ENCODE measurements around the gene PRKCZ.

PRKCZ gene

DNA sequence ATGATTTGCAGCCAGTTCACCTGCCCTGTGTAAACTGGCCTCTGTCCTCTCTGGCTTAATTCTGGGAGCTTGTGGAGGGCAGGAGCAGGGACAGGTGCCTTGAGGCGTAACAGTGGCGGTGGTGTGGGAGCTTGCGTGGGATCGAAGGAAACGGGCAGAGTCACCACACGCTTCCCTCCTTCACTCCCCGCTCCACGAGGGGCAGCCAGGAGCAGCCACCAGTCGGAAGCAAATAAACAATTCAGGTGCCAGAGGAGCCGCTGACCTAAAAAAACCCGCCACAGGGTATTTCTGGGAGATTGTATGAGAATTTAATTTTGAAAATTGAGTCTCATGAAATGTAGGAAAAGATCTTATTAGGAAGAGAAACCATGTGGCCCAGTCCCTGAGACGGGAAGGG, 118.3 kb downstream of the PRKCZ start:
- Histone ChIP-seq H3K4me3 (ENCODE audit: low read length) (no peak overlapping the region), H3K9me3 (ENCODE audit: insufficient read depth, low read length) (no peaks in the 10 kb centered on the region), H3K27me3 (ENCODE audit: low read depth, low read length) (no peaks in the 10 kb centered on the region), H3K9ac (ENCODE audit: low read length) (no peak overlapping the region), H3K36me3 (replicated peaks; ENCODE audit: low read depth, low read length) (no peaks in the 10 kb centered on the region), H3K79me2 (ENCODE audit: low read length) (no peaks in the 10 kb centered on the region), H3K4me1 (ENCODE audit: low read length) (no peaks in the 10 kb centered on the region), H3K4me2 (ENCODE audit: low read length) (no peak overlapping the region), H3K27ac (ENCODE audit: low read length) (no peak overlapping the region), H2AFZ (ENCODE audit: low read depth, low read length) (no peak overlapping the region), H4K20me1 (ENCODE audit: insufficient read depth, low read length) (no peaks in the 10 kb centered on the region)
- no peak for TF ChIP-seq EZH2phosphoT487 (IDR thresholded peaks at IDR 0.05; ENCODE audit: low read depth)
- TF ChIP-seq, protein P1, sequence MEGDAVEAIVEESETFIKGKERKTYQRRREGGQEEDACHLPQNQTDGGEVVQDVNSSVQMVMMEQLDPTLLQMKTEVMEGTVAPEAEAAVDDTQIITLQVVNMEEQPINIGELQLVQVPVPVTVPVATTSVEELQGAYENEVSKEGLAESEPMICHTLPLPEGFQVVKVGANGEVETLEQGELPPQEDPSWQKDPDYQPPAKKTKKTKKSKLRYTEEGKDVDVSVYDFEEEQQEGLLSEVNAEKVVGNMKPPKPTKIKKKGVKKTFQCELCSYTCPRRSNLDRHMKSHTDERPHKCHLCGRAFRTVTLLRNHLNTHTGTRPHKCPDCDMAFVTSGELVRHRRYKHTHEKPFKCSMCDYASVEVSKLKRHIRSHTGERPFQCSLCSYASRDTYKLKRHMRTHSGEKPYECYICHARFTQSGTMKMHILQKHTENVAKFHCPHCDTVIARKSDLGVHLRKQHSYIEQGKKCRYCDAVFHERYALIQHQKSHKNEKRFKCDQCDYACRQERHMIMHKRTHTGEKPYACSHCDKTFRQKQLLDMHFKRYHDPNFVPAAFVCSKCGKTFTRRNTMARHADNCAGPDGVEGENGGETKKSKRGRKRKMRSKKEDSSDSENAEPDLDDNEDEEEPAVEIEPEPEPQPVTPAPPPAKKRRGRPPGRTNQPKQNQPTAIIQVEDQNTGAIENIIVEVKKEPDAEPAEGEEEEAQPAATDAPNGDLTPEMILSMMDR (IDR thresholded peaks at IDR 0.05; ENCODE audit: low read depth, low read length), result no peak

GRCh38 chr1:2169200-2169836, 119.1 kb downstream of the PRKCZ start:
- Histone ChIP-seq H3K36me3 (replicated peaks; ENCODE audit: low read depth, low read length) (no peaks in the 10 kb centered on the region), H3K4me2 (ENCODE audit: low read length) (no peak overlapping the region), H4K20me1 (ENCODE audit: insufficient read depth, low read length) (no peaks in the 10 kb centered on the region), H3K27me3 (ENCODE audit: low read depth, low read length) (no peaks in the 10 kb centered on the region), H2AFZ (ENCODE audit: low read depth, low read length) (no peak overlapping the region), H3K79me2 (ENCODE audit: low read length) (no peaks in the 10 kb centered on the region), H3K4me1 (ENCODE audit: low read length) (no peaks in the 10 kb centered on the region), H3K4me3 (ENCODE audit: low read length) (no peak overlapping the region), H3K27ac (ENCODE audit: low read length) (no peak overlapping the region), H3K9ac (ENCODE audit: low read length) (no peak overlapping the region), H3K9me3 (ENCODE audit: insufficient read depth, low read length) (no peaks in the 10 kb centered on the region)
- TF ChIP-seq, protein P1 (IDR thresholded peaks at IDR 0.05; ENCODE audit: low read depth, low read length), result no peak
- no peak for TF ChIP-seq EZH2phosphoT487 (IDR thresholded peaks at IDR 0.05; ENCODE audit: low read depth)

GRCh38 chr1:2170211-2170610, 120.0 kb downstream of the PRKCZ start:
- no peaks in the 10 kb centered on the region for H3K4me1 ChIP-seq (ENCODE audit: low read length)
- no peak overlapping the region for H3K9ac ChIP-seq (ENCODE audit: low read length)
- TF ChIP-seq, protein P1 (IDR thresholded peaks at IDR 0.05; ENCODE audit: low read depth, low read length), result no peak
- TF ChIP-seq EZH2phosphoT487 (IDR thresholded peaks at IDR 0.05; ENCODE audit: low read depth), result no peak

DNA sequence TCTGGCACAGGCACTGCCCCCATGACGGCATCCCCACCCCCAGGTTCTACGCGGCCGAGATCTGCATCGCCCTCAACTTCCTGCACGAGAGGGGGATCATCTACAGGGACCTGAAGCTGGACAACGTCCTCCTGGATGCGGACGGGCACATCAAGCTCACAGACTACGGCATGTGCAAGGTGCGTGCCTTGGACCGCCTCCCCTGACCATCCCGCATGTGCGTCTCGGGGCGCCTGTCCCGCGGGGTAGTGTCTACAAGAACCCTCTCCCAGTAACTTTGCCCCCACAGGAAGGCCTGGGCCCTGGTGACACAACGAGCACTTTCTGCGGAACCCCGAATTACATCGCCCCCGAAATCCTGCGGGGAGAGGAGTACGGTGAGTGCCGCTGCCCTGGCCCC, 121.8 kb downstream of the PRKCZ start:
- no peak for TF ChIP-seq EZH2phosphoT487 (IDR thresholded peaks at IDR 0.05; ENCODE audit: low read depth)
- TF ChIP-seq, protein P1 (IDR thresholded peaks at IDR 0.05; ENCODE audit: low read depth, low read length), result no peak
- H3K4me2 ChIP-seq (ENCODE audit: low read length), result no peak overlapping the region
- H3K4me3 ChIP-seq (ENCODE audit: low read length), result no peak overlapping the region
- H3K9me3 ChIP-seq (ENCODE audit: insufficient read depth, low read length), result no peaks in the 10 kb centered on the region
- H3K27ac ChIP-seq (ENCODE audit: low read length), result no peak overlapping the region
- H3K9ac ChIP-seq (ENCODE audit: low read length), result no peak overlapping the region
- no peaks in the 10 kb centered on the region for H3K27me3 ChIP-seq (ENCODE audit: low read depth, low read length)
- H2AFZ ChIP-seq (ENCODE audit: low read depth, low read length), result no peak overlapping the region
- H3K36me3 ChIP-seq (replicated peaks; ENCODE audit: low read depth, low read length), result no peaks in the 10 kb centered on the region
- no peaks in the 10 kb centered on the region for H3K4me1 ChIP-seq (ENCODE audit: low read length)
- H4K20me1 ChIP-seq (ENCODE audit: insufficient read depth, low read length), result no peaks in the 10 kb centered on the region
- no peaks in the 10 kb centered on the region for H3K79me2 ChIP-seq (ENCODE audit: low read length)

More at GRCh38 chr1:2170211-2170610, 120.0 kb downstream of the PRKCZ start:
- no peaks in the 10 kb centered on the region for H3K36me3 ChIP-seq (replicated peaks; ENCODE audit: low read depth, low read length)
- no peak overlapping the region for H3K4me3 ChIP-seq (ENCODE audit: low read length)
- no peaks in the 10 kb centered on the region for H3K9me3 ChIP-seq (ENCODE audit: insufficient read depth, low read length)
- no peak overlapping the region for H3K27ac ChIP-seq (ENCODE audit: low read length)
- no peaks in the 10 kb centered on the region for H4K20me1 ChIP-seq (ENCODE audit: insufficient read depth, low read length)
- H3K79me2 ChIP-seq (ENCODE audit: low read length), result no peaks in the 10 kb centered on the region
- no peak overlapping the region for H3K4me2 ChIP-seq (ENCODE audit: low read length)
- no peak overlapping the region for H2AFZ ChIP-seq (ENCODE audit: low read depth, low read length)
- H3K27me3 ChIP-seq (ENCODE audit: low read depth, low read length), result no peaks in the 10 kb centered on the region

Data from OCI-LY3 (cell line).